IPS DF 4.7 (cell line): ENCODE results near the gene GBP4.

Experiments
- DNase-seq: peaks from one replicate; pipeline ENCODE4 v3.0.0-alpha.2; 2013; ENCODE audit warnings: low spot score; ENCODE audit errors: extremely low read depth

The GBP4 gene

GRCh38 chr1:89172468-89173143 is 26.1 kb downstream of the GBP4 start:
- DNase-seq = no peak

GRCh38 chr1:89171067-89171438 is 27.7 kb downstream of the GBP4 start:
- no peak for DNase-seq

GRCh38 chr1:89170170-89171066 is 28.3 kb downstream of the GBP4 start:
- no peak for DNase-seq

GRCh38 chr1:89169166-89169565 is 29.6 kb downstream of the GBP4 start:
- DNase-seq = no peak

GRCh38 chr1:89167590-89168230 is 31.0 kb downstream of the GBP4 start:
- no peak for DNase-seq

GRCh38 chr1:89166705-89167104 is 32.0 kb downstream of the GBP4 start:
- no peak for DNase-seq

- no peak for DNase-seq
Measured at GRCh38 chr1:89165811-89166210, 32.9 kb downstream of the GBP4 start.

- no peak for DNase-seq
Measured at GRCh38 chr1:89151047-89151446, 47.7 kb downstream of the GBP4 start.

GRCh38 chr1:89149976-89150375 is 48.8 kb downstream of the GBP4 start:
- no peak for DNase-seq

GRCh38 chr1:89149229-89149628 is 49.5 kb downstream of the GBP4 start:
- DNase-seq = no peak

- DNase-seq = no peak
Measured at GRCh38 chr1:89147678-89148658, 50.8 kb downstream of the GBP4 start.

- no peak for DNase-seq
Measured at GRCh38 chr1:89146721-89147120, 52.0 kb downstream of the GBP4 start.

- DNase-seq = no peak
Measured at GRCh38 chr1:89143484-89143883, 55.3 kb downstream of the GBP4 start.

GRCh38 chr1:89142160-89142559 is 56.6 kb downstream of the GBP4 start:
- DNase-seq = no peak

GRCh38 chr1:89133747-89134146 is 65.0 kb downstream of the GBP4 start:
- no peak for DNase-seq
